Neural cell (in vitro differentiated cells): ENCODE results near the gene CYP4B1.

ENCODE experiments used
- EP300 ChIP-seq: fragments of 450-650 bp; conservative IDR thresholded peaks from 2 replicates; pipeline ENCODE4 v1.6.1; 2014; ENCODE audit warnings: antibody characterized with exemption, mild to moderate bottlenecking, moderate library complexity; ENCODE audit not compliant: poor library complexity, severe bottlenecking
- EZH2 ChIP-seq: fragments of 200-600, 300-800 bp; shearing (Covaris generic), sonication (generic); IDR thresholded peaks from 2 replicates; pipeline ENCODE4 v1.6.1; 2014; ENCODE audit warnings: antibody characterized with exemption, low read length, borderline replicate concordance, mild to moderate bottlenecking; ENCODE audit not compliant: insufficient read depth, poor library complexity, severe bottlenecking
- MXI1 ChIP-seq: fragments of 450-650 bp; conservative IDR thresholded peaks from 2 replicates; pipeline ENCODE4 v1.6.1; 2014; ENCODE audit warnings: antibody characterized with exemption, mild to moderate bottlenecking; ENCODE audit not compliant: poor library complexity, severe bottlenecking
- POLR2AphosphoS5 ChIP-seq: IDR thresholded peaks from 2 replicates; pipeline ENCODE4 v1.6.1; 2012
- RAD21 ChIP-seq: fragments of 450-650 bp; conservative IDR thresholded peaks from 2 replicates; pipeline ENCODE4 v1.6.1; 2014; ENCODE audit warnings: antibody characterized with exemption, mild to moderate bottlenecking, moderate library complexity
- SMC3 ChIP-seq: fragments of 450-650 bp; conservative IDR thresholded peaks from 2 replicates; pipeline ENCODE4 v1.6.1; 2014; ENCODE audit warnings: antibody characterized with exemption, mild to moderate bottlenecking, moderate library complexity; ENCODE audit not compliant: poor library complexity
- TAF1 ChIP-seq: IDR thresholded peaks from 2 replicates; pipeline ENCODE4 v1.6.1; 2012; ENCODE audit warnings: low read depth
- TF ChIP-seq, protein P1 (sequence below): fragments of 450-650 bp; IDR thresholded peaks from 2 replicates; pipeline ENCODE4 v1.5.1; 2014; ENCODE audit warnings: antibody characterized with exemption, mild to moderate bottlenecking, moderate library complexity; ENCODE audit not compliant: poor library complexity, severe bottlenecking
- TF ChIP-seq, protein P2 (sequence below): IDR thresholded peaks from 2 replicates; pipeline ENCODE4 v1.6.1; 2012; ENCODE audit warnings: borderline replicate concordance

DNA sequence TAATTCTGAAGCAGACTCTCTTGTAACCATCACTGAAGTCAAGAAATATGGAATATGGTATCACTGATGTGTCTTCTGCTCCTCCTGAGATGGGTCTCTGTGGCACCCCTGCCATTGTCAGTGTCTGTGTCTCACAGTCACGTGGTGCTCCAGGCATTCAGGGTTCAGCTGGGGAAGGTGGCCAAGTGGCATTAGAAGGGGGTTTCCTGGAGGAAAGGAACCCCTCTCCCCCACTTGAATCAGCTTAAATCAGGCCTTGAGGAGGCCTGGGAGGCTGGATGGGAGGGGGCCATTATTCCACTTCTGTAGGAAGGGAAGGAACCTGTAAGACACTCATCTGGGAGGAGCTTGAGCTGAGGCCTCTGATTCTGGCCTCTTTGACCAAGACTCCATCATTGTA lies 20.5 kb downstream of the CYP4B1 start:
- TF ChIP-seq RAD21 (no peak), EP300 (no peak), MXI1 (no peak), POLR2AphosphoS5 (no peak), EZH2 (no peak), SMC3 (no peak), TAF1 (no peak)
- TF ChIP-seq, protein P1, sequence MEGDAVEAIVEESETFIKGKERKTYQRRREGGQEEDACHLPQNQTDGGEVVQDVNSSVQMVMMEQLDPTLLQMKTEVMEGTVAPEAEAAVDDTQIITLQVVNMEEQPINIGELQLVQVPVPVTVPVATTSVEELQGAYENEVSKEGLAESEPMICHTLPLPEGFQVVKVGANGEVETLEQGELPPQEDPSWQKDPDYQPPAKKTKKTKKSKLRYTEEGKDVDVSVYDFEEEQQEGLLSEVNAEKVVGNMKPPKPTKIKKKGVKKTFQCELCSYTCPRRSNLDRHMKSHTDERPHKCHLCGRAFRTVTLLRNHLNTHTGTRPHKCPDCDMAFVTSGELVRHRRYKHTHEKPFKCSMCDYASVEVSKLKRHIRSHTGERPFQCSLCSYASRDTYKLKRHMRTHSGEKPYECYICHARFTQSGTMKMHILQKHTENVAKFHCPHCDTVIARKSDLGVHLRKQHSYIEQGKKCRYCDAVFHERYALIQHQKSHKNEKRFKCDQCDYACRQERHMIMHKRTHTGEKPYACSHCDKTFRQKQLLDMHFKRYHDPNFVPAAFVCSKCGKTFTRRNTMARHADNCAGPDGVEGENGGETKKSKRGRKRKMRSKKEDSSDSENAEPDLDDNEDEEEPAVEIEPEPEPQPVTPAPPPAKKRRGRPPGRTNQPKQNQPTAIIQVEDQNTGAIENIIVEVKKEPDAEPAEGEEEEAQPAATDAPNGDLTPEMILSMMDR, result no peak
- TF ChIP-seq, protein P2, sequence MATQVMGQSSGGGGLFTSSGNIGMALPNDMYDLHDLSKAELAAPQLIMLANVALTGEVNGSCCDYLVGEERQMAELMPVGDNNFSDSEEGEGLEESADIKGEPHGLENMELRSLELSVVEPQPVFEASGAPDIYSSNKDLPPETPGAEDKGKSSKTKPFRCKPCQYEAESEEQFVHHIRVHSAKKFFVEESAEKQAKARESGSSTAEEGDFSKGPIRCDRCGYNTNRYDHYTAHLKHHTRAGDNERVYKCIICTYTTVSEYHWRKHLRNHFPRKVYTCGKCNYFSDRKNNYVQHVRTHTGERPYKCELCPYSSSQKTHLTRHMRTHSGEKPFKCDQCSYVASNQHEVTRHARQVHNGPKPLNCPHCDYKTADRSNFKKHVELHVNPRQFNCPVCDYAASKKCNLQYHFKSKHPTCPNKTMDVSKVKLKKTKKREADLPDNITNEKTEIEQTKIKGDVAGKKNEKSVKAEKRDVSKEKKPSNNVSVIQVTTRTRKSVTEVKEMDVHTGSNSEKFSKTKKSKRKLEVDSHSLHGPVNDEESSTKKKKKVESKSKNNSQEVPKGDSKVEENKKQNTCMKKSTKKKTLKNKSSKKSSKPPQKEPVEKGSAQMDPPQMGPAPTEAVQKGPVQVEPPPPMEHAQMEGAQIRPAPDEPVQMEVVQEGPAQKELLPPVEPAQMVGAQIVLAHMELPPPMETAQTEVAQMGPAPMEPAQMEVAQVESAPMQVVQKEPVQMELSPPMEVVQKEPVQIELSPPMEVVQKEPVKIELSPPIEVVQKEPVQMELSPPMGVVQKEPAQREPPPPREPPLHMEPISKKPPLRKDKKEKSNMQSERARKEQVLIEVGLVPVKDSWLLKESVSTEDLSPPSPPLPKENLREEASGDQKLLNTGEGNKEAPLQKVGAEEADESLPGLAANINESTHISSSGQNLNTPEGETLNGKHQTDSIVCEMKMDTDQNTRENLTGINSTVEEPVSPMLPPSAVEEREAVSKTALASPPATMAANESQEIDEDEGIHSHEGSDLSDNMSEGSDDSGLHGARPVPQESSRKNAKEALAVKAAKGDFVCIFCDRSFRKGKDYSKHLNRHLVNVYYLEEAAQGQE, result no peak
